Measurements from ENCODE around the gene TMEM151B.

DNA sequence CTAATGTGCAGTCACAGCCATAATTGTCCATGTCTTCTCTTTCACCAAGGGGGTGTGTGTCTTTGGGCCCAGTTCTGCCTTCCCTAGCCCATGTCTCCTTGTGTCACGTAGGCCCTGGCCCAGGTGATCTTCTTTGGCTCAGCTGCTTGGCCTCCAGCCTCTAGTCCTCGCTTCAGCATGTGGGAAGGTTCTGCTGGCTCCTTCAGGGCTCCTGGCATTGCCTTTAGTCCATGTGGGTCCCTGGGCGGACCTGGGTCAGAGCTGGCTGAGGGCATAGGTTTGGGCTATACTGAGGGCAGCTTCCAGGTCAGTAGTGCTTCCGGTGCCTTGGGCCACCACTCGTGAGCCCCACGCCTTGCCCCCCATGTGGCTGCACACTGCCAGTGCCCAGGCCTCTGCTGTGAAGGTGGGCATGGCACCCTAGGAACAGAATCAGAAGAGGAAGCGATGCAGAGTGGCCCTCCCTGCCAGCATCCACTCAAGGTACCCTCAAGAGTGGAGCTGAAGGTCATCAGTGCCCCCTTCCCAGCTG is 30.1 kb downstream of the TMEM151B start:
- no peak for TF ChIP-seq POLR2AphosphoS5 (IDR thresholded peaks at IDR 0.05; ENCODE audit: low read depth, low read length)
- no peak for TF ChIP-seq CTCF (IDR thresholded peaks at IDR 0.05 in 2 of 3, conservative IDR thresholded peaks at IDR 0.05 in 1 of 3; ENCODE audit: borderline replicate concordance in 1 of 3, insufficient read depth in 1 of 3, low read depth in 2 of 3, low read length in 2 of 3)
- TF ChIP-seq POLR2A (IDR thresholded peaks at IDR 0.05; ENCODE audit: borderline replicate concordance, extremely low read depth, insufficient read depth, insufficient read length): no peak
- TF ChIP-seq, protein P1, sequence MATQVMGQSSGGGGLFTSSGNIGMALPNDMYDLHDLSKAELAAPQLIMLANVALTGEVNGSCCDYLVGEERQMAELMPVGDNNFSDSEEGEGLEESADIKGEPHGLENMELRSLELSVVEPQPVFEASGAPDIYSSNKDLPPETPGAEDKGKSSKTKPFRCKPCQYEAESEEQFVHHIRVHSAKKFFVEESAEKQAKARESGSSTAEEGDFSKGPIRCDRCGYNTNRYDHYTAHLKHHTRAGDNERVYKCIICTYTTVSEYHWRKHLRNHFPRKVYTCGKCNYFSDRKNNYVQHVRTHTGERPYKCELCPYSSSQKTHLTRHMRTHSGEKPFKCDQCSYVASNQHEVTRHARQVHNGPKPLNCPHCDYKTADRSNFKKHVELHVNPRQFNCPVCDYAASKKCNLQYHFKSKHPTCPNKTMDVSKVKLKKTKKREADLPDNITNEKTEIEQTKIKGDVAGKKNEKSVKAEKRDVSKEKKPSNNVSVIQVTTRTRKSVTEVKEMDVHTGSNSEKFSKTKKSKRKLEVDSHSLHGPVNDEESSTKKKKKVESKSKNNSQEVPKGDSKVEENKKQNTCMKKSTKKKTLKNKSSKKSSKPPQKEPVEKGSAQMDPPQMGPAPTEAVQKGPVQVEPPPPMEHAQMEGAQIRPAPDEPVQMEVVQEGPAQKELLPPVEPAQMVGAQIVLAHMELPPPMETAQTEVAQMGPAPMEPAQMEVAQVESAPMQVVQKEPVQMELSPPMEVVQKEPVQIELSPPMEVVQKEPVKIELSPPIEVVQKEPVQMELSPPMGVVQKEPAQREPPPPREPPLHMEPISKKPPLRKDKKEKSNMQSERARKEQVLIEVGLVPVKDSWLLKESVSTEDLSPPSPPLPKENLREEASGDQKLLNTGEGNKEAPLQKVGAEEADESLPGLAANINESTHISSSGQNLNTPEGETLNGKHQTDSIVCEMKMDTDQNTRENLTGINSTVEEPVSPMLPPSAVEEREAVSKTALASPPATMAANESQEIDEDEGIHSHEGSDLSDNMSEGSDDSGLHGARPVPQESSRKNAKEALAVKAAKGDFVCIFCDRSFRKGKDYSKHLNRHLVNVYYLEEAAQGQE (IDR thresholded peaks at IDR 0.05; ENCODE audit: low read depth): no peak
- no peak for TF ChIP-seq EZH2phosphoT487 (IDR thresholded peaks at IDR 0.05; ENCODE audit: borderline replicate concordance)
- TF ChIP-seq SP1 (IDR thresholded peaks at IDR 0.05; ENCODE audit: low read depth): no peak
- no peak for TF ChIP-seq ATF3 (IDR thresholded peaks at IDR 0.05)
- TF ChIP-seq ZNF274 (IDR thresholded peaks at IDR 0.05; ENCODE audit: low read depth, low read length): no peak
- no peak for TF ChIP-seq CEBPB (IDR thresholded peaks at IDR 0.05; ENCODE audit: low read depth)
- TF ChIP-seq EZH2 (IDR thresholded peaks at IDR 0.05): no peak
- no peak for TF ChIP-seq RAD21 (IDR thresholded peaks at IDR 0.05; ENCODE audit: low read depth)
- TF ChIP-seq, protein P2, sequence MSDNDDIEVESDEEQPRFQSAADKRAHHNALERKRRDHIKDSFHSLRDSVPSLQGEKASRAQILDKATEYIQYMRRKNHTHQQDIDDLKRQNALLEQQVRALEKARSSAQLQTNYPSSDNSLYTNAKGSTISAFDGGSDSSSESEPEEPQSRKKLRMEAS (IDR thresholded peaks at IDR 0.05): no peak
- no peak for TF ChIP-seq FOSL1 (IDR thresholded peaks at IDR 0.05; ENCODE audit: low read depth)

All from HCT116 (cell line).